Stimulated activated CD8-positive, alpha-beta memory T cell treated with anti-CD3 and anti-CD28 coated beads, Interleukin-7, amount 100 ng/mL, for 4 hours (primary cell): Measurements from ENCODE around the gene CNTN5.

Experiments used
- DNase-seq, 2 donors: peaks; one replicate each; pipeline ENCODE4 v3.0.0-alpha.2; 2020; ENCODE audit warnings: low read depth in 2 of 2

CNTN5 gene

DNA sequence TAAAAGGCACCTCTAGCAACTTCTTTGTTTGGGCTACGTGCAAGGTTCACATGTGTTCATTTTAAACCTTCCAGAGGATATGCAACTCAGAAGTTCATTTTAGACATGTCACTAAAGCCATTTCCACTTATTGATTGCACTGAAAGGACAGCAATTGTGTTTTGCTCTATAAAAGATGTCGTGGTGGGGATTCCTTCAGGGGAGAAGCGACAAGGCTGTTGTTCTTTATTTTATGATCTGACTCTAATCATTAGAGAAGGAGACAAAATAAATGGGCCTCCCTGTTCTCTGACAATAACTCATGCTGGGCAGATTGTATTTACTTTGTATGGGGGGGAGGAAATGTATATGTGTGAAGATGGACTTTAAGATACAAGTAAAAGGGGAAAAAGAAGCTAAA is 1296.2 kb downstream of the CNTN5 start:
- DNase-seq = no peak

DNA sequence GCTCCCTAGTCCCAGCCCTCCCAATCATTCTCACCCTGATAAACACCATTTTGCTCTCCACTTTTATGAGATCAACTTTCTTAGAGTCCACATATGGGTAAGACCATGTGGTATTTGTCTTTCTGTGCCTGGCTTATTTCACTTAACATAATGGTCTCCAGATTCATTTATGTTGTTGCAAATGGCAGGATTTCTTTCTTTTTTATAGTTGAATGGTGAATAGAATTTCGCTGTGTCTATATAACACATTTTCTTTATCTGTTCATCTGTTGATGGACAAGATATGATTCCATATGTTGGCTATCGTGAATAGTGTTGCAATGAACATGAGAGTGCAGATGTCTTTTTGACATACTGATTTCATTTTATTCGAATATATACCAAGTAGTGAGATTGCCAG is 1298.9 kb downstream of the CNTN5 start:
- no peak for DNase-seq

DNA sequence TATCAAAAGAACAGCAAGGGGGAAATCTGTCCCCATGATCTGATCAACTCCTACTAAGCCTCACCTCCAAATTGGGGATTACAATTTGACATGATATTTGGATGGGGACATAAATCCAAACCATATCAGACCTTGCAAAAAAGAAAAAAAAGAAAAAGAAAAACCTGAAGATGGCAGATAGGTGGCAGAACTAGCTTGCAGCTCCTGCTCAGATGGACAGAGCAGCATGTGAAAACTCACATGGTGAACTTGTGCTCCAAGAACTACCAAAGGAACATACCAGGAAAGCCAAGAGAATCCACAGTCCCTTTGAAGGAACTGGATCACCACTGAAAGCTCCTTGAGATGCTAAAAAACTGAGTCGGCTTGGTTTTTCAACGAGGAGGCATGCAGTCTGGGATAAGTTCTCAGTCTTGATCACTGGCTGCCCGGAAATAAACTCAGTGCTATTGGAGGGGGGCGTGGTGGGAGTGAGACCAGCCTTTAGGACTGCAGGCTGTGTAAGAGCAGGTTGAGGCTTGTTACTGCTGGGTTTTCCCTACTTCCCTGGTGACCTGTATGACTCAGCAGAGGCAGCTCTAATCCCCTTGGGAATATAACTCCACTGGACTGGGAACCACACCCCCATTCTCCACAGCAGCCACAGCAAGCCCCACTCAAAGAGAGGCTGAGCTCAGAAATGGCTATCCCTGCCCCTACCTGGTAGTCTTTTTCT is 1308.0 kb downstream of the CNTN5 start:
- no peak for DNase-seq

DNA sequence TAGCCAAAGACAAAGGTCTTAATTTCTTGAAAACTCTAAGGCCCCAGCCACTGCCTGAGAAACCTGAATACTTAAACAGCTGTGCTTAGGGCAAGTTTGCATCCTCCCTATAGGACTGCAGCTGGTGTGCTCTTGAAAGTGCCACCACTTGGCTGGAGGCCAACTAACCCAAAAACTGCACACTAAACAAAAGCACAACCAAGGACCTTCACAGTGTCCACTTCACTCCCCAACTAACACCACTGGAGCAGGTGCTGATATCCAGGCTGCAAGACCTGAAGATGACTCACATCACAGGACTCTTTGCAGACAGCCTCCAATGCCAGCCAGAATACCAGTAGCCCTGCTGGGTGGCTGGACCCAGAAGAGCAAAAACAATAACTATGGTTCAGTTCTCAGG is 1308.6 kb downstream of the CNTN5 start:
- DNase-seq = no peak

DNA sequence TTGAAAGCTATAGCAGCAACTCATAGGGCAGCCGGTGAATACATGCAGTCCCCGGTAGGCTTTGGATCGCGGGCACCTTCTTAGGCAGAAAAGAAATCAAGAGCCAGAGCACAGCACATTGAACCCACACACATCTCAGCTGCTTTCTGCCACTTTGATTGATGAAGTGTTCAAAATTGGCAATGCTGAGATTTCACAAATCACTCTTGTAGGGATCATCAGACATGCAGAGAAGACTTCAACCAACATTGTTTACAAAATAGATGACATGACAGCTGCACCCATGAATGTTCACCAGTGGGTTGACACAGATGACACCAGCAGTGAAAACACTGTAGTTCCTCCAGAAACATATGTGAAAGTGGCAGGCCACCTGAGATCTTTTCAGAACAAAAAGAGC is 1316.1 kb downstream of the CNTN5 start:
- DNase-seq = no peak

DNA sequence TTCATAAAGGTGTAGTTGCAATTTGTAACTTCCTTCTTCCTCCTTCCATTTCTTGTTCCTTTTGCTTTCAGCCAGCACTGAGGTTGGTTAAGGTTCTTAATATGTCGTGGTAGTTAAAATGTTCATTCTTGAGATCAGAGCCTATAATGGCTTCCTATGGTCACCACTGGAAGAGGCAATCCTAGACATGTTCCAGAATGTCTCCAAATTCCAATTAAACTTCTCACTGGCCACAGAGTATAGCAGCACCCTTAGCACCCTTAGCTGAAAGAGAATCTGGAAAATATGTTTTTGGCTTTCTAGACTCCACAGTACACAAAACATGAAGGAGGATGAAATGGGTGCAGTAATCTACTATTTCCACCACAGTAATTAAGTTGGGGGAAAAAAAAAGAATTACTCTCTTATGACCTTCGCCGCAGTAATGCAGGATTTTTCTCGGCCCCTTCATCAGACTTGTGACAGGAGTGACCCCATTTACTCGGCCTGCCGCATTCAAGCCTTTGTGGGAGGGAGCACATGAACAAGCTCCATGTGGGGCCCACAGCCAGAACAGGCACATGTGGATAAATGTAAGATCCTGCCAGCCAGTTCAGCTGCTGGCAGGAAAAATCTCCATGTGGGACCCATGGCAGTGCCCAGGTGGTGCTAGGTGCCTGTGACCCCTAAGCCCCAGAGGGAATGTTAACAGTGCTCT is 1317.5 kb downstream of the CNTN5 start:
- no peak for DNase-seq

DNA sequence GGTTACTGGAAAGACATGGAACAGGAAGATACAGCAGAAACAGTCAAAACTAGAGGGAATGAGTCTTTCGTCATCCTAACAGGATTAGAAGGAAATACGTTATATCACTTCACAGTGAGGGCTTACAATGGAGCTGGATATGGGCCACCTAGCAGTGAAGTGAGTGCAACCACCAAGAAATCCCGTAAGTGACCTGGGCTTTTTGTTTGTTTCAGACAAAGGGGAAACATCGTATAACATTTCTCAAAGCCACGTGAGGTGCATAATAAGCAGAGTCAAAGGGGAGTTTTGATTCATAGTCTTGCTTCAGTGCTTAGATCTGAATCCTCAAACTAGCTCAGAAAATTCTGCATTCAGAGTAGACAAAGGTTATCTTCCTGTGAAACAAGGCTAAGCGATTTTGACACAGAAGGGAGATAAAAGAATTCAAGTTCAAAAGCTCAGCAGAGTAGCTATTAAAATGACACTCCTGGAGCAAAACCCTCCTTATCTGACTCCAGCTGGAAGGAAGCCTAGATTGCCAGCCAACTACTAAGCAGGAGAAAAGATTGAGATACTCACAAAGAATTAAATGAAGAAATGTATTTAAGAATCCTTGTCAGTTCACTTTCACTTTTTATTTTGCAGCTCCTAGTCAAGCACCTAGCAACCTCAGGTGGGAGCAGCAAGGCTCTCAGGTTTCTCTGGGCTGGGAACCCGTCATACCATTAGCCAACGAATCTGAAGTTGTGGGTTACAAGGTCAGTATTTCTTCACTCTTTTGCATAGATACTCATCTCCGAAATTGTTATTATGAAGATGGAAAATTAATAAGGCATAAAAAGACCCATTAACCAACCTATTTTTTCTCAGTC is 1319.9 kb downstream of the CNTN5 start:
- DNase-seq = no peak

DNA sequence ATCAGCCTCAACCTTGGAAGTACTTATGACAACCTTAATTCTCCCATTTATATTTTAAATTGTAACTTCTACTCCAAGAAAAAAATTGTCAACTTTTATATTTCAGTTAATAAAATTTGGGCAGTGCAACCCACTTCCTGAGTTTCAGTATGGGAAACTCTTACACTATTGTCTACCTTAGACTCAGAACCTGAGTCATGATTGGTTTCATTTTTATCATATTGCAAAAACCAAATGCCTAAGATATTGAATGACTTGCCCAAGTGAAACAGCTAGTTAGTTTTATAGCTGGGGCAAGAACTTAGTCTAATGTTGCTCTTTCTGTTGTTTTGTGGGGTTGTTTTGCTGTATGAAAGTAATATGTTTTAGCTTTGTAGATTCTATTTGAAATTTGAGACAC is 1332.3 kb downstream of the CNTN5 start:
- no peak for DNase-seq

DNA sequence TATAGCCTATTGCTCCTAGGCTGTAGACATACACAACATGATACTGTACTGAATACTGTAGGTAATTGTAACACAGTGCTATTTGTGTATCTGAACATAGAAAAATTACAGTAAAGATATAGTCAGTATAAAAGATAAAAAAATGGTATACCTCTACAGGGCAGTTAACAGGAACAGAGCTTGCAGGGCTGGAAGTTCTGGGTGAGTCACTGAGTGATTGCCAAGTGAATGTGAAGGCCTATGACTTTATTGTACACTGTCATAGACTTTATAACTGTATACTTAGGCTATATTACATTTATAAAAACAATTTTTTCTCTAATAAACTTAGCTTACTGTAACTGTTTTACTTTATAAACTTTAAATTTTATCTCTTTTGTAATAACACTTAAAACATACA is 1334.0 kb downstream of the CNTN5 start:
- no peak for DNase-seq

DNA sequence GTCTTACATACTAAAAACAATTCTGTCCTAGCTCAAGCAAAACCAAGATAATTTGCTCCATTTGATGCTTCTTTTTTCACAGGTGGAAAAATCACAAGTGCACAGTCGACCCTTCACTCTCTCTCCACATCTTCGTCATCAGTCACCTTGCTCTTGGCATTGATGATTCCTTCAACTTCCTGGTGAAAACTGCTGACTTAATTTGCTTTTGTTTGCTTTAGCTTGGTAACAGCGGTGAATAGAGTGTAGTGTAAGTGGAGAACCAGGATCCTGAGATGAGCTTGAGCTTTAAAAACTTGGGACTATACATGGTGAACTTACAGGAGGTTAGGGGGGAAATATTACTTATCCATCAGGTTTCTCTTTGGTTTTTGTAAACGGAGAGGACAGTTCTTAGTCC is 1335.3 kb downstream of the CNTN5 start:
- no peak for DNase-seq

DNA sequence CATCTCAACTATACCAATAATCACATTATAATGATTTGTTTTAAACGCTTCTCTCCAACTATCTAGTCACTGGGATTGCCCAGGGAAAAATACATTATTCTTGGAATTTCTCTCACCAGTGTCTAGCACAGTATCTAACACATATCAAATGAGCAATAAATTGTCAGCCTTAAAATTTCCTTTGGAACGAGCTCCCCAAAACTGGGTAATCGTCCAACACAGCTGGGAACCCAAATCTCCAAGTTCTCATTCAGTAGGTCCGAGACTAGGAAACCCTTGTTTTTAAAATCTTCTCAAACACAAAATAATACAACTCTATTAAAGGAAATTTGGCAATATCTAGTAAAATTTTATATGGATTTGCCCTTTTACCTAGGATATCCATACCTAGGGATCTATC is 1338.5 kb downstream of the CNTN5 start:
- DNase-seq = no peak

DNA sequence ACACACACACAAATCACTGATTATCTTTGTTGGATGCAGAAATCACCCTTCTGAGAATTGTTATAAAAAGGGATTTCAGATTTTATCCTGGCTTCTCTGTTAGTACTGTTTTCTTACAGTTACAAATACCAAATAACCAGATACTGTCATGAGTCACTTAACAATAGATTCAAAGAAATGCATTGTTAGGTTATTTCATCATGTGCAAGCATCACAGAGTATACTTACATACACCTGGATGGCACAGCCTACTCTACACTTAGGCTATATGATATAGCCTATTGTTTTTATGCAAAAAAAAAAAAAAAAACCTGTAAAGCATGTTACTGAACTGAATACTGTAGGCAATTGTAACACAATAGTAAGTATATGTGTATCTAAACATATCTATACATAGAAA is 1347.1 kb downstream of the CNTN5 start:
- DNase-seq = no peak

DNA sequence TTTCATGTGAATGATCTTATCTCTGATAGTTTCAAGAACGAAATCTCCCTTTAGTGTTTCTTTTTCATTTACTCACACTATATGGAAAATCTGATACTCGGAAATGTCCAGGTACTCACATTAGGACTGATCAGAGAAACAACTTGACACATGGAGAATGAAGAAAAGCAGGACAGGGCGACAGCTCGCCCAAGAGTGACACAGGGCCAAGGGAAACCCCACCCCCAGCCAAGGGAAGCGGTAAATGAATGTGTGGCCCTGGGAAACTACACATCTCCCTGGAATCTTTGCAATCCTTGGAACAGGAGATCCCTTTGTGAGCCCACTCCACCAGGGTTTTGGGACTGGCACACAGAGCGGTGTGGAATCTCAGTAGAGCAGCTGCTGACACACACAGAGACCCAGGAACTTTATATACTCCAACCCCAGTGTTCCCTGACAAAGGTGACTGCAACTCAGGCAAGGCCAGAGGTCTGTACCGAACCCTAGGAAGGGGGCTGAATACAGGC is 1362.7 kb downstream of the CNTN5 start:
- no peak for DNase-seq

DNA sequence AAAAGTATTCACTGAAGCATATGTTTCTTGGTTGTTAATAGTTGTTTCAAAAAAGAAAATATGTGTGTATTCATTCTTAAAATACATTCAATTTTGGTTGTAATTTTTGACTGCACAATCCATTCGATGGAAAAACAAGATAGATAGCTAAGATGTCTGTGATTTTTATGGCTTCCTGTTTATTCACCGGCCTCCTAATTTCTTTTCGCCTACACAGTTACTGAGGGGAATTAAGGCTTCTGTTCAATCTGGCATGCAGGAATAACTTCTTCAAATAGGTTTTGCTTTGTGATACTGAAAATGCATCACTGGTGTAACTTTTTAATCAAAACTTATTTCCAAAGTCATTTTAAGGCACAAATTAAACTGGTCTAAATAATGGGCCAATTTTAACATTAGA is 1375.5 kb downstream of the CNTN5 start:
- DNase-seq = no peak

DNA sequence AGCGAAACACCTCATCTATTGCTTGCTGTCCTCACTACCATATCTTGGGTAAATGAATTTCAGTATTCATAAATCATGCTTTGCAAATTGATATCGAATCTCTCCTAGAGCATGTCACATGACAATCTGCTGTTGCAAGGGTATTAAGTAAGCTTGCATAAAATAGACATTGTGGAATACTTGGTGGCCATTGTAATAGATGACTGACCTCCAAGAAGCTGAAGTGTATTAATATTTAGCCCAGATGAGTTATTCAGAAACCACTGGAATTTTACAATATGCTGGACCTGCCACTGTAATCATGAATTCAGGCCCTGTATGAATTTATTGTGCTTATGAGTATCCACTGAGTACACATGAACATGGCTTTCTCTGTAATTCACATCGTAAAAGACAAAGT is 1376.7 kb downstream of the CNTN5 start:
- no peak for DNase-seq

DNA sequence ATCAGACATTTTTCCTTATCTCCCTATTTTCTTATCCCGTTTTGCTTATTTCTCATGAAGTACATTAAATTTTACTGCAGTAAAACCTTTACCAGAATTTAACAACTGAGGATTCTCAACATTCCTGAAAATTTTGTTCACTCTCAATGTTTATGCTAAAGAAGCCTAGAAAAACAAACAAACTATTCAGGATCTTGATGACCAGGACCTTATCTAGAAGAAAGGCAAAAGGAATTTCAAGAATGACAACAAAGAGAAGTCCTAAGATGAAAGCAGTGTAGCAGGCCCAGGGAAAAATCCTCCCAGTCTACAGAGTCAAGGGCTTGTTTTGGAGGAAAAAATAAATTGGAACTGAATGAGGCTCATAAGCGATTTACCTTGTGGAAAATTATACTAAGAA is 1383.1 kb downstream of the CNTN5 start:
- no peak for DNase-seq

DNA sequence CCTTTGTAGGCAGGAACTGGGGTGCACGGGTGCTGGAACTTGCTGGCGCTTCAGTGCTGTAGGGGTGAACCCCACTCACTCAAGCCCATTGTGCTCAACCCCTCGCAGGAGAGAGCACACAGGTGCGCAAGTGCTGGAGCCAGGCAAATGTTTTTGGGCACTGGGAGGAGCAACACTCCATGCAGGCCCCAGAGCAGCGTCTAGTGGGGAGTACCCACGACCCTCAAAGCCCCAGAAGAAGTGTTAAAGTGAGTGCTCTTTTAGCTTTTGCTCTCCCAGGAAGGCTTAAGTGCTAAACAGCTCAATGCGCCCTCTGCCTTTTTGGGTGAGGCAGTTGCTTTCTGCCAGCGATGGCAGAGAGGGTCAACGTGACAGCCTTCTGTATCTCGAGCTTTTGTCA is 1384.2 kb downstream of the CNTN5 start:
- DNase-seq = no peak
